ENCODE measurements around the gene SENP3. TPM values are rescaled to one million over a fixed set of nuclear protein-coding genes. Genes with fewer than 3 reads are reported as not detected.

SENP3 gene
- total and polyA plus RNA-seq, 2 of the 13 experiments (the other 11 are each of a cell fraction or from before 2014, with no cell fraction given) = 55.8 to 75.4 TPM

DNA sequence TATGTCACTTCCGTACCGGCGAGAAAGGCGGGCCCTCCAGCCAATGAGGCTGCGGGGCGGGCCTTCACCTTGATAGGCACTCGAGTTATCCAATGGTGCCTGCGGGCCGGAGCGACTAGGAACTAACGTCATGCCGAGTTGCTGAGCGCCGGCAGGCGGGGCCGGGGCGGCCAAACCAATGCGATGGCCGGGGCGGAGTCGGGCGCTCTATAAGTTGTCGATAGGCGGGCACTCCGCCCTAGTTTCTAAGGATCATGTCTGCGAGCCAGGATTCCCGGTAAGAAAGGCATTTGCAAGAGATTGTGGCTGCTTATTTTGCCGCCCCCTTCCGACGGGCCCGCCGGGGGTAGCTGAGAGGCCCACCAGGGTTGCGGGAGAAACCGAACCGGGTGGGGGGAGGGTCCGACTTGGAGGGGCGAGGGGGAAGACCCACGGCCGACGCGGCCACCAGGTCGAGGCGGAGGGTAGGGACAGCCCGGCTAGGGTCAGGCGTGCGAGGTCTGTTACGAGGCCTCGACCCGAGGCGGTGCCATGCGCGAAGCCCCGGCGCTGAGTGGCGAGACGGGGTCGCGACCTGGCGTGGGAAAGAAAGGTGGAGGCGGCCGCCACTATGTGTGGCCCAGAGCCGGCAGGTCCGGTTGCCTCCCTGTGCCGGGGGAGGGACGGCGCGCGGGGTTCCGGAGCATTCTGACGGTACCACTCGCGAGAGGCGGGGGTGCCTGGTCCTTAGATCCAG, 11.0 kb downstream of the SENP3 start (continued):
- TF ChIP-seq, protein P1, sequence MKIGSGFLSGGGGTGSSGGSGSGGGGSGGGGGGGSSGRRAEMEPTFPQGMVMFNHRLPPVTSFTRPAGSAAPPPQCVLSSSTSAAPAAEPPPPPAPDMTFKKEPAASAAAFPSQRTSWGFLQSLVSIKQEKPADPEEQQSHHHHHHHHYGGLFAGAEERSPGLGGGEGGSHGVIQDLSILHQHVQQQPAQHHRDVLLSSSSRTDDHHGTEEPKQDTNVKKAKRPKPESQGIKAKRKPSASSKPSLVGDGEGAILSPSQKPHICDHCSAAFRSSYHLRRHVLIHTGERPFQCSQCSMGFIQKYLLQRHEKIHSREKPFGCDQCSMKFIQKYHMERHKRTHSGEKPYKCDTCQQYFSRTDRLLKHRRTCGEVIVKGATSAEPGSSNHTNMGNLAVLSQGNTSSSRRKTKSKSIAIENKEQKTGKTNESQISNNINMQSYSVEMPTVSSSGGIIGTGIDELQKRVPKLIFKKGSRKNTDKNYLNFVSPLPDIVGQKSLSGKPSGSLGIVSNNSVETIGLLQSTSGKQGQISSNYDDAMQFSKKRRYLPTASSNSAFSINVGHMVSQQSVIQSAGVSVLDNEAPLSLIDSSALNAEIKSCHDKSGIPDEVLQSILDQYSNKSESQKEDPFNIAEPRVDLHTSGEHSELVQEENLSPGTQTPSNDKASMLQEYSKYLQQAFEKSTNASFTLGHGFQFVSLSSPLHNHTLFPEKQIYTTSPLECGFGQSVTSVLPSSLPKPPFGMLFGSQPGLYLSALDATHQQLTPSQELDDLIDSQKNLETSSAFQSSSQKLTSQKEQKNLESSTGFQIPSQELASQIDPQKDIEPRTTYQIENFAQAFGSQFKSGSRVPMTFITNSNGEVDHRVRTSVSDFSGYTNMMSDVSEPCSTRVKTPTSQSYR (CRISPR knock-in tag; IDR thresholded peaks at IDR 0.05; ENCODE audit: borderline replicate concordance) = 0 out of 2 replicates have a peak, but pooled peaks have one; percentile 44
- TF ChIP-seq WIZ (CRISPR knock-in tag; IDR thresholded peaks at IDR 0.05) (no peak; the same call in none of the 2 replicates), MED13 (CRISPR knock-in tag; IDR thresholded peaks at IDR 0.05) (peak; percentile 60; the same call in 1 of the 2 replicates), ZNF138 (CRISPR knock-in tag; IDR thresholded peaks at IDR 0.05; ENCODE audit: low read depth) (peak; percentile 93), RAD51 (IDR thresholded peaks at IDR 0.05; ENCODE audit: borderline replicate concordance) (no peak), STAG1 (CRISPR knock-in tag; IDR thresholded peaks at IDR 0.05) (no peak), ZNF570 (CRISPR knock-in tag; IDR thresholded peaks at IDR 0.05; ENCODE audit: borderline replicate concordance) (no peak), NFATC3 (CRISPR knock-in tag; IDR thresholded peaks at IDR 0.05) (peak; percentile 68; the same call in 1 of the 2 replicates), SMAD3 (CRISPR knock-in tag; IDR thresholded peaks at IDR 0.05) (peak; percentile 6; the same call in 1 of the 2 replicates), SETDB1 (CRISPR knock-in tag; IDR thresholded peaks at IDR 0.05; ENCODE audit: borderline replicate concordance) (no peak), SALL2 (CRISPR knock-in tag; IDR thresholded peaks at IDR 0.05) (0 out of 2 replicates have a peak, but pooled peaks have one; percentile 19), HNRNPLL (IDR thresholded peaks at IDR 0.05; ENCODE audit: low read depth, low read length, poor library complexity, severe bottlenecking) (peak; percentile 41)
- TF ChIP-seq, protein P2, sequence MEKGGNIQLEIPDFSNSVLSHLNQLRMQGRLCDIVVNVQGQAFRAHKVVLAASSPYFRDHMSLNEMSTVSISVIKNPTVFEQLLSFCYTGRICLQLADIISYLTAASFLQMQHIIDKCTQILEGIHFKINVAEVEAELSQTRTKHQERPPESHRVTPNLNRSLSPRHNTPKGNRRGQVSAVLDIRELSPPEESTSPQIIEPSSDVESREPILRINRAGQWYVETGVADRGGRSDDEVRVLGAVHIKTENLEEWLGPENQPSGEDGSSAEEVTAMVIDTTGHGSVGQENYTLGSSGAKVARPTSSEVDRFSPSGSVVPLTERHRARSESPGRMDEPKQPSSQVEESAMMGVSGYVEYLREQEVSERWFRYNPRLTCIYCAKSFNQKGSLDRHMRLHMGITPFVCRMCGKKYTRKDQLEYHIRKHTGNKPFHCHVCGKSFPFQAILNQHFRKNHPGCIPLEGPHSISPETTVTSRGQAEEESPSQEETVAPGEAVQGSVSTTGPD (CRISPR knock-in tag; IDR thresholded peaks at IDR 0.05) = no peak
- TF ChIP-seq, protein P3, sequence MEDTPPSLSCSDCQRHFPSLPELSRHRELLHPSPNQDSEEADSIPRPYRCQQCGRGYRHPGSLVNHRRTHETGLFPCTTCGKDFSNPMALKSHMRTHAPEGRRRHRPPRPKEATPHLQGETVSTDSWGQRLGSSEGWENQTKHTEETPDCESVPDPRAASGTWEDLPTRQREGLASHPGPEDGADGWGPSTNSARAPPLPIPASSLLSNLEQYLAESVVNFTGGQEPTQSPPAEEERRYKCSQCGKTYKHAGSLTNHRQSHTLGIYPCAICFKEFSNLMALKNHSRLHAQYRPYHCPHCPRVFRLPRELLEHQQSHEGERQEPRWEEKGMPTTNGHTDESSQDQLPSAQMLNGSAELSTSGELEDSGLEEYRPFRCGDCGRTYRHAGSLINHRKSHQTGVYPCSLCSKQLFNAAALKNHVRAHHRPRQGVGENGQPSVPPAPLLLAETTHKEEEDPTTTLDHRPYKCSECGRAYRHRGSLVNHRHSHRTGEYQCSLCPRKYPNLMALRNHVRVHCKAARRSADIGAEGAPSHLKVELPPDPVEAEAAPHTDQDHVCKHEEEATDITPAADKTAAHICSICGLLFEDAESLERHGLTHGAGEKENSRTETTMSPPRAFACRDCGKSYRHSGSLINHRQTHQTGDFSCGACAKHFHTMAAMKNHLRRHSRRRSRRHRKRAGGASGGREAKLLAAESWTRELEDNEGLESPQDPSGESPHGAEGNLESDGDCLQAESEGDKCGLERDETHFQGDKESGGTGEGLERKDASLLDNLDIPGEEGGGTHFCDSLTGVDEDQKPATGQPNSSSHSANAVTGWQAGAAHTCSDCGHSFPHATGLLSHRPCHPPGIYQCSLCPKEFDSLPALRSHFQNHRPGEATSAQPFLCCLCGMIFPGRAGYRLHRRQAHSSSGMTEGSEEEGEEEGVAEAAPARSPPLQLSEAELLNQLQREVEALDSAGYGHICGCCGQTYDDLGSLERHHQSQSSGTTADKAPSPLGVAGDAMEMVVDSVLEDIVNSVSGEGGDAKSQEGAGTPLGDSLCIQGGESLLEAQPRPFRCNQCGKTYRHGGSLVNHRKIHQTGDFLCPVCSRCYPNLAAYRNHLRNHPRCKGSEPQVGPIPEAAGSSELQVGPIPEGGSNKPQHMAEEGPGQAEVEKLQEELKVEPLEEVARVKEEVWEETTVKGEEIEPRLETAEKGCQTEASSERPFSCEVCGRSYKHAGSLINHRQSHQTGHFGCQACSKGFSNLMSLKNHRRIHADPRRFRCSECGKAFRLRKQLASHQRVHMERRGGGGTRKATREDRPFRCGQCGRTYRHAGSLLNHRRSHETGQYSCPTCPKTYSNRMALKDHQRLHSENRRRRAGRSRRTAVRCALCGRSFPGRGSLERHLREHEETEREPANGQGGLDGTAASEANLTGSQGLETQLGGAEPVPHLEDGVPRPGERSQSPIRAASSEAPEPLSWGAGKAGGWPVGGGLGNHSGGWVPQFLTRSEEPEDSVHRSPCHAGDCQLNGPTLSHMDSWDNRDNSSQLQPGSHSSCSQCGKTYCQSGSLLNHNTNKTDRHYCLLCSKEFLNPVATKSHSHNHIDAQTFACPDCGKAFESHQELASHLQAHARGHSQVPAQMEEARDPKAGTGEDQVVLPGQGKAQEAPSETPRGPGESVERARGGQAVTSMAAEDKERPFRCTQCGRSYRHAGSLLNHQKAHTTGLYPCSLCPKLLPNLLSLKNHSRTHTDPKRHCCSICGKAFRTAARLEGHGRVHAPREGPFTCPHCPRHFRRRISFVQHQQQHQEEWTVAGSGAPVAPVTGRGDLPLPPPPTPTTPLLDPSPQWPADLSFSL (CRISPR knock-in tag; IDR thresholded peaks at IDR 0.05) = no peak
- TF ChIP-seq, protein P4, sequence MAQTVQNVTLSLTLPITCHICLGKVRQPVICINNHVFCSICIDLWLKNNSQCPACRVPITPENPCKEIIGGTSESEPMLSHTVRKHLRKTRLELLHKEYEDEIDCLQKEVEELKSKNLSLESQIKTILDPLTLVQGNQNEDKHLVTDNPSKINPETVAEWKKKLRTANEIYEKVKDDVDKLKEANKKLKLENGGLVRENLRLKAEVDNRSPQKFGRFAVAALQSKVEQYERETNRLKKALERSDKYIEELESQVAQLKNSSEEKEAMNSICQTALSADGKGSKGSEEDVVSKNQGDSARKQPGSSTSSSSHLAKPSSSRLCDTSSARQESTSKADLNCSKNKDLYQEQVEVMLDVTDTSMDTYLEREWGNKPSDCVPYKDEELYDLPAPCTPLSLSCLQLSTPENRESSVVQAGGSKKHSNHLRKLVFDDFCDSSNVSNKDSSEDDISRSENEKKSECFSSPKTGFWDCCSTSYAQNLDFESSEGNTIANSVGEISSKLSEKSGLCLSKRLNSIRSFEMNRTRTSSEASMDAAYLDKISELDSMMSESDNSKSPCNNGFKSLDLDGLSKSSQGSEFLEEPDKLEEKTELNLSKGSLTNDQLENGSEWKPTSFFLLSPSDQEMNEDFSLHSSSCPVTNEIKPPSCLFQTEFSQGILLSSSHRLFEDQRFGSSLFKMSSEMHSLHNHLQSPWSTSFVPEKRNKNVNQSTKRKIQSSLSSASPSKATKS (CRISPR knock-in tag; IDR thresholded peaks at IDR 0.05) = peak; percentile 85
